GM12878 (cell line): ENCODE results near the gene CHD1.

Source experiments
- FOXM1 ChIP-seq: IDR thresholded peaks from 2 replicates; pipeline ENCODE4 v1.6.1; 2012; ENCODE audit warnings: low read depth, mild to moderate bottlenecking, inconsistent platforms, low read length, moderate library complexity
- SRF ChIP-seq, 2 experiments: IDR thresholded peaks; 2 replicates each; pipeline ENCODE4 v1.6.1; 2011; ENCODE audit warnings: low read depth in 2 of 2, low read length in 2 of 2, mild to moderate bottlenecking in 1 of 2, moderate library complexity in 1 of 2

- TF ChIP-seq FOXM1 (no peak), SRF (IDR thresholded peaks at IDR 0.05; ENCODE audit: low read depth in 2 of 2, low read length in 2 of 2) (no peak)
Observed at GRCh38 chr5:98929710-98930298, 997 bp upstream of the CHD1 start.
